ENCODE results near the gene TAB2.

GRCh38 chr6:149455031-149455732 is 137.7 kb downstream of the TAB2 start:
- TF ChIP-seq POLR2AphosphoS2 (conservative IDR thresholded peaks at IDR 0.05; ENCODE audit: low read length) (no peak), MAX (IDR thresholded peaks at IDR 0.05) (no peak), CTCF (IDR thresholded peaks at IDR 0.05) (no peak), RCOR1 (IDR thresholded peaks at IDR 0.05; ENCODE audit: low read depth, low read length) (no peak), RNF2 (IDR thresholded peaks at IDR 0.05; ENCODE audit: borderline replicate concordance, low read depth) (no peak), EP300 (IDR thresholded peaks at IDR 0.05) (no peak)
